Thyroid gland (tissue), 4 donors: Measurements from ENCODE around the gene KRTAP15-1. TPM values are rescaled to one million over a fixed set of nuclear protein-coding genes. Genes with fewer than 3 reads are reported as not detected.

Source experiments
- DNase-seq, 2 donors: peaks; one replicate each; pipeline ENCODE4 v3.0.0-alpha.2; 2019
- H3K27ac ChIP-seq, 3 donors: fragments of 200-600 bp; sonication (generic); 1 replicate in 2 of 3; 2 replicates in 1 of 3; pipeline ENCODE4 v1.5.1; 2016 to 2019; ENCODE audit warnings: mild to moderate bottlenecking in 1 of 3, moderate library complexity in 1 of 3
- H3K27me3 ChIP-seq: fragments of 200-600 bp; sonication (generic); one replicate; pipeline ENCODE4 v1.5.1; 2019
- H3K36me3 ChIP-seq, 2 donors: fragments of 200-600 bp; sonication (generic); one replicate each; pipeline ENCODE4 v1.5.1; 2016 to 2019
- H3K4me1 ChIP-seq, 2 donors: fragments of 200-600 bp; sonication (generic); one replicate each; pipeline ENCODE4 v1.5.1; 2017 to 2019
- H3K4me3 ChIP-seq, 3 donors: fragments of 200-600 bp; sonication (generic); replicated peaks in 1 of 3; 1 replicate in 2 of 3; 2 replicates in 1 of 3; pipeline ENCODE4 v1.5.1; 2016; ENCODE audit warnings: mild to moderate bottlenecking in 1 of 3
- H3K9me3 ChIP-seq: fragments of 200-600 bp; sonication (generic); one replicate; pipeline ENCODE4 v1.5.1; 2017
- CTCF ChIP-seq, 6 experiments: fragments of 200-600 bp in 3 of 6; fragments of 450-650 bp in 3 of 6; sonication (generic) in 3 of 6; IDR thresholded peaks; one replicate each; pipeline ENCODE4 v1.5.1; 2016 to 2019; ENCODE audit warnings: antibody characterized with exemption in 6 of 6, mild to moderate bottlenecking in 2 of 6, inconsistent platforms in 1 of 6, moderate library complexity in 1 of 6
- POLR2A ChIP-seq, 2 donors: fragments of 450-650 bp; IDR thresholded peaks; one replicate each; pipeline ENCODE4 v1.6.1; 2017; ENCODE audit warnings: antibody characterized with exemption in 2 of 2, mild to moderate bottlenecking in 2 of 2, moderate library complexity in 1 of 2
- WGBS, 2 donors: methylation state at CpG; one replicate each; pipeline ENCODE4 v1.1.5; 2017; 5-methylcytosine and 5-hydroxymethylcytosine counted together
- intact Hi-C: fragments of 100-400 bp; cut with DNase I; formaldehyde crosslinking; loops from one replicate; pipeline ENCODE4 v1.15.1; 2023
- total RNA-seq, 4 donors: library from RNA; depleted of rRNA; stranded (reverse); fragments of >200 nt; gene quantifications; one replicate each; pipeline ENCODE4 v1.2.3, GENCODE V29; 2016

Gene KRTAP15-1
- total RNA-seq, 4 donors from 2014 or later, result not detected

- no peaks in the 10 kb centered on the region for H3K9me3 ChIP-seq
- TF ChIP-seq CTCF (IDR thresholded peaks at IDR 0.05), result no peak
- no peak for TF ChIP-seq POLR2A (IDR thresholded peaks at IDR 0.05)
- no peaks in the 10 kb centered on the region for H3K27me3 ChIP-seq
- no peak overlapping the region for H3K27ac ChIP-seq
- no peaks in the 10 kb centered on the region for H3K36me3 ChIP-seq
- intact Hi-C loops, result no loop called here
- no peak for DNase-seq
- H3K4me1 ChIP-seq, result no peaks in the 10 kb centered on the region
- H3K4me3 ChIP-seq, result no peak overlapping the region
Measured at GRCh38 chr21:30443226-30443625, 3.2 kb downstream of the KRTAP15-1 start.

- DNase-seq, result peak in 1 of 2 donors; percentile 10
- Histone ChIP-seq H3K4me1 (no peaks in the 10 kb centered on the region), H3K9me3 (no peaks in the 10 kb centered on the region), H3K27ac (no peak overlapping the region), H3K27me3 (no peaks in the 10 kb centered on the region), H3K4me3 (no peak overlapping the region), H3K36me3 (no peaks in the 10 kb centered on the region)
- TF ChIP-seq CTCF (IDR thresholded peaks at IDR 0.05), result peak in 2 of 6 experiments; percentile 15 to 20
- TF ChIP-seq POLR2A (IDR thresholded peaks at IDR 0.05), result no peak
- intact Hi-C loops, result no loop called here
- 58 to 75% methylated on average over 1 of the region's 1 CpG for WGBS, 2 donors
Measured at GRCh38 chr21:30444204-30444603, 4.1 kb downstream of the KRTAP15-1 start.

DNA sequence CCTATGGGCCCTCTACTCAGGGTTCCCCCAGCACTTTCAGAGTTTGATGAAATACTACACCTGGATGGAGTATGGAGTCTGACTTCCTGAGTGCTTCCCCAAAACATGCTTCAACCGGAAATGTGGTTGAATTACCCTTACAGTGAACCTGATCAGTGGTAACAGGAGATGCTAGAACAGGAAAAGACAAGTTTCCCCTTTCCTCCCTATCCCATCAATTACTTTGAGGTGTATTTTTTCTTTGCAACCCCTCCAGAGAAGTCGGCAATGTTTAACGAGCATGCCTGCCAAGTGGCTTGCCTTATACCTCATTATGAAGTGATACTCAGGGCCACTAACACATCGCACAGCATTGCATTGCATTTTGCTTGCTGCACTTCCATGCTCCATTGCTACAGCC is 7.0 kb downstream of the KRTAP15-1 start:
- TF ChIP-seq CTCF (IDR thresholded peaks at IDR 0.05) (no peak), POLR2A (IDR thresholded peaks at IDR 0.05) (no peak)
- no peak for DNase-seq
- intact Hi-C loops, result no loop called here
- no peaks in the 10 kb centered on the region for H3K36me3 ChIP-seq
- no peak overlapping the region for H3K27ac ChIP-seq
- H3K4me1 ChIP-seq, result no peaks in the 10 kb centered on the region
- H3K27me3 ChIP-seq, result no peaks in the 10 kb centered on the region
- H3K9me3 ChIP-seq, result no peaks in the 10 kb centered on the region
- WGBS, 2 donors, result 43 to 44% methylated on average over 4 of the region's 4 CpGs
- H3K4me3 ChIP-seq, result no peak overlapping the region

- intact Hi-C loops, result no loop called here
- TF ChIP-seq CTCF (IDR thresholded peaks at IDR 0.05) (no peak), POLR2A (IDR thresholded peaks at IDR 0.05) (no peak)
- Histone ChIP-seq H3K36me3 (no peaks in the 10 kb centered on the region), H3K4me3 (no peak overlapping the region), H3K9me3 (no peaks in the 10 kb centered on the region), H3K4me1 (no peaks in the 10 kb centered on the region), H3K27me3 (no peaks in the 10 kb centered on the region), H3K27ac (no peak overlapping the region)
- DNase-seq, result no peak
- 92 to 93% methylated on average over 3 of the region's 3 CpGs for WGBS, 2 donors
Measured at GRCh38 chr21:30448514-30448913, 8.4 kb downstream of the KRTAP15-1 start.

DNA sequence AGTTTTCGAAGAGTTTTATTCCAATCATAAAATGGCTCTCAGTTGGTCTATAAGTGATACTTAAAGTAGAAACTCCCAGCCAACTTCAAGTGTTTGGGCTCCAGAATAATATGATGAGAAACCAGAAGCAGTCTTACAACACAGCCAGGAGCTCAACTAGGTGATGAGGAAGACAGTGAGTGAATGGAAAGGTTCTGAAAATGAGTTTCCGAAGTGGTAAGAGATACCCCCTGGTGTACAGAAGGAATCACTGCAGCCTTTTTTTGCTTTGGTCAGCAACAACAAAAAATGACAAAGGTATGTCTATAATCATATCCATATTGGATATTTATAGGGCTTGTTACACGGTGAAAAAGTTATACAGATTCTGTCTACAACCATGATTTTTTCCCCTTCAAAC is 23.6 kb downstream of the KRTAP15-1 start:
- Histone ChIP-seq H3K36me3 (no peaks in the 10 kb centered on the region), H3K27me3 (no peaks in the 10 kb centered on the region), H3K4me3 (no peak overlapping the region), H3K27ac (no peak overlapping the region), H3K9me3 (no peaks in the 10 kb centered on the region), H3K4me1 (no peaks in the 10 kb centered on the region)
- 34 to 39% methylated on average over 3 of the region's 3 CpGs for WGBS, 2 donors
- TF ChIP-seq POLR2A (IDR thresholded peaks at IDR 0.05) (no peak), CTCF (IDR thresholded peaks at IDR 0.05) (peak in 1 of 6 experiments; percentile 51)
- DNase-seq, result no peak
- intact Hi-C loops, result no loop called here
